Calu3 (cell line): Measurements from ENCODE around the gene P2RY10. TPM values are rescaled to one million over a fixed set of nuclear protein-coding genes. Genes with fewer than 3 reads are reported as not detected.

Experiments used
- microRNA-seq: library from miRNA; unstranded; fragments of <30 nt; microRNA quantifications from one replicate; pipeline ENCODE4 v1.2.0, GENCODE V29; 2022
- total RNA-seq: library from RNA; stranded (reverse); gene quantifications from 2 replicates; pipeline ENCODE4 v1.2.3, GENCODE V29; 2022

The P2RY10 gene
- total RNA-seq, 1 experiment from 2014 or later, result not detected

Small RNA genes within 50 kb of the gene (microRNA-seq; reads per million reads assigned to microRNA genes)
- not detected for gene MIR4328

Other genes starting within 250 kb of the P2RY10 start
- gene LPAR4, start 197.7 kb upstream of the P2RY10 start, total RNA-seq, result not detected in 2 replicates
- not detected in 2 replicates for gene GPR174, start 199.3 kb downstream of the P2RY10 start, total RNA-seq